K562 (cell line): ENCODE results near the gene GLUL. TPM values are rescaled to one million over a fixed set of nuclear protein-coding genes. Genes with fewer than 3 reads are reported as not detected.

Experiments
- ETV6 ChIP-seq, 3 experiments: fragments of 150-350 bp in 1 of 3; sonication (generic) in 1 of 3; formaldehyde crosslinking in 1 of 3; IDR thresholded peaks; 2 replicates each; pipeline versions ENCODE4 v1.6.1 to v1.8.0; 2014 to 2022; ENCODE audit warnings: borderline replicate concordance in 2 of 3, low read depth in 2 of 3, antibody characterized with exemption in 1 of 3, low read length in 1 of 3, mild to moderate bottlenecking in 1 of 3, missing genetic modification reagents in 1 of 3
- MBD1 ChIP-seq: fragments of 250-450 bp; sonication (Bioruptor Pico); IDR thresholded peaks from 2 replicates; pipeline ENCODE4 v1.8.0; 2022; ENCODE audit warnings: inconsistent platforms
- NFE2 ChIP-seq: IDR thresholded peaks from 2 replicates; pipeline ENCODE4 v1.6.1; 2014; ENCODE audit warnings: antibody characterized with exemption, low read depth
- NFYB ChIP-seq: IDR thresholded peaks from 2 replicates; pipeline ENCODE4 v1.6.1; 2011; ENCODE audit warnings: mild to moderate bottlenecking, moderate library complexity; ENCODE audit not compliant: insufficient read length; ENCODE audit errors: extremely low read depth
- NKRF ChIP-seq: fragments of 450-650 bp; IDR thresholded peaks from 2 replicates; pipeline ENCODE4 v1.6.1; 2016; ENCODE audit warnings: borderline replicate concordance
- NRF1 ChIP-seq, 2 experiments: fragments of 450-650 bp; IDR thresholded peaks in 1 of 2; conservative IDR thresholded peaks in 1 of 2; 2 replicates each; pipeline ENCODE4 v1.6.1; 2014; ENCODE audit warnings: mild to moderate bottlenecking in 2 of 2
- SOX6 ChIP-seq: fragments of 450-650 bp; IDR thresholded peaks from 2 replicates; pipeline ENCODE4 v1.6.1; 2014; ENCODE audit warnings: mild to moderate bottlenecking
- ZNF239 ChIP-seq: fragments of 250-450 bp; sonication (Bioruptor Pico); IDR thresholded peaks from 2 replicates; pipeline ENCODE4 v1.4.0; 2020; ENCODE audit warnings: mild to moderate bottlenecking
- polyA plus RNA-seq, 8 experiments: library from polyadenylated mRNA; depleted of rRNA in 4 of 8; stranded (reverse) in 5 of 8; unstranded in 3 of 8; fragments of >200 nt; fragmentation: Nextera tagmentation in 2 of 8; fragmentation: Illumina TruSeq in 1 of 8; extraction: Ambion mirVana in 2 of 8; extraction: Trizol in 1 of 8; gene quantifications; 2 replicates each; pipeline versions ENCODE4 v1.2.1 to v1.2.3, GENCODE V29; 2011 to 2014; ENCODE audit warnings: inconsistent platforms in 1 of 8, missing spikeins in 1 of 8
- total RNA-seq, 7 experiments: library from RNA; depleted of rRNA in 6 of 7; stranded (reverse); fragments of >200 nt in 6 of 7; fragmentation: Illumina TruSeq in 2 of 7; extraction: Trizol in 2 of 7; gene quantifications; 2 replicates each; pipeline versions ENCODE4 v1.2.1 to v1.2.3, GENCODE V29; 2011 to 2021; ENCODE audit warnings: low replicate concordance in 1 of 7
- TF ChIP-seq, protein P1 (sequence below): fragments of 250-450 bp; sonication (Bioruptor Pico); IDR thresholded peaks from 2 replicates; pipeline ENCODE4 v1.5.1; 2021; ENCODE audit warnings: mild to moderate bottlenecking
- TF ChIP-seq, protein P2 (sequence below): fragments of 250-450 bp; sonication (Bioruptor Pico); IDR thresholded peaks from 2 replicates; pipeline ENCODE4 v1.8.0; 2021; ENCODE audit warnings: moderate library complexity, mild to moderate bottlenecking, inconsistent platforms
- TF ChIP-seq, protein P3 (sequence below): sonication (generic); formaldehyde crosslinking; IDR thresholded peaks from 2 replicates; pipeline ENCODE4 v1.8.1; 2023; ENCODE audit warnings: mild to moderate bottlenecking, missing genetic modification reagents
- TF ChIP-seq, protein P4 (sequence below): sonication (generic); formaldehyde crosslinking; IDR thresholded peaks from 2 replicates; pipeline ENCODE4 v1.8.0; 2022; ENCODE audit warnings: mild to moderate bottlenecking, missing genetic modification reagents

Gene GLUL
- total and polyA plus RNA-seq, 9 of the 15 experiments (the other 6 are each of a cell fraction or from before 2014, with no cell fraction given) = 1,088 to 4,222 (median 1,338) TPM

DNA sequence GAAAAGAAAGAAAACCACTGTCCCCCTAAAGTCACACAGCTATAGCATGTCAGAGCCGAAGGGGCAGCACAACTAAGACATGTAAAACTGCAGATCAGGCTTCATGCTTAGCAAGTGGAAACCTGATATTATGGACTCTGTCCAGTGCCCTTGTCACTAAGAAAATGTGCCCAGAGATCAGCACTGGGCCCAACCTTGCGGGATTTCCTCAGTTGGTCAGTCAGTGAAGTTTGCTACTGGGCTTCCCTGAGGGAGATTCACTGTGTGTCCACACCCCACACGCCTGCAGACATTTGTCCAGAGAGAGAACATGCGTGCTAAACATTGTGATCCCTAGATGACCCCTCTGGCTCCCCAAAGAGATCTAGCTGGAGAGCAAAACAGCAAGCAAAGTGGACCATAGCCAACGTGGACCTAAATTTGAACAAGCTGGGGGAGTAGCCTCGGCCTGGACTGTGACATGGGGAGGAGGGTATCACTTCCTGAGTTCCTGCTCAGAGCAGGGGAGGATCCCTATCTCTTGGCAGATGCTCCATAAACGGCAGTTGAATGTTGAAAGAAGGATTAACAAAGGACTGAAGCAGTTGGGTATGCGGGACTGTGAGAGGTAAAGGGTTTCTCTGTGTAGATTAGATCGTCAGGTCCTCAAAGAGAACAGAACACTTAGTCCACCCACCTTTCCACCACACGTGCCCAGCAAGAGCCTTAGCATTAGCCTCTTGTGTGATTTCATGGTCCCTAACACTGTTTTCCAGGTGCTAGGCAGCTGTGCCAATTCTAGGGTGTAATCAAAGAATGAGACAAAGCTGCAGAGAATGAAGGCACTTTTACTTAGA, 53.6 kb downstream of the GLUL start (continued):
- TF ChIP-seq, protein P1, sequence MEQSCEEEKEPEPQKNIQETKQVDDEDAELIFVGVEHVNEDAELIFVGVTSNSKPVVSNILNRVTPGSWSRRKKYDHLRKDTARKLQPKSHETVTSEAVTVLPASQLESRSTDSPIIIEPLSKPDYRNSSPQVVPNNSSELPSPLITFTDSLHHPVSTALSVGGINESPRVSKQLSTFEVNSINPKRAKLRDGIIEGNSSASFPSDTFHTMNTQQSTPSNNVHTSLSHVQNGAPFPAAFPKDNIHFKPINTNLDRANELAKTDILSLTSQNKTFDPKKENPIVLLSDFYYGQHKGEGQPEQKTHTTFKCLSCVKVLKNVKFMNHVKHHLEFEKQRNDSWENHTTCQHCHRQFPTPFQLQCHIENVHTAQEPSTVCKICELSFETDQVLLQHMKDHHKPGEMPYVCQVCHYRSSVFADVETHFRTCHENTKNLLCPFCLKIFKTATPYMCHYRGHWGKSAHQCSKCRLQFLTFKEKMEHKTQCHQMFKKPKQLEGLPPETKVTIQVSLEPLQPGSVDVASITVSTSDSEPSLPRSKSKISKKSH (CRISPR knock-in tag) = no peak
- TF ChIP-seq, protein P2, sequence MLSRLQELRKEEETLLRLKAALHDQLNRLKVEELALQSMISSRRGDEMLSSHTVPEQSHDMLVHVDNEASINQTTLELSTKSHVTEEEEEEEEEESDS (CRISPR knock-in tag) = no peak
- TF ChIP-seq SOX6 = peak; percentile 98
- TF ChIP-seq NFYB = no peak
- peak in 1 of 2 experiments; percentile 61; a peak in 1 of 4 replicates for TF ChIP-seq ETV6 (IDR thresholded peaks at IDR 0.05; ENCODE audit: borderline replicate concordance in 1 of 2, low read depth in 2 of 2, low read length in 1 of 2)
- TF ChIP-seq ETV6 (CRISPR knock-in tag; IDR thresholded peaks at IDR 0.05; ENCODE audit: borderline replicate concordance) = no peak
- peak; percentile 72 for TF ChIP-seq ZNF239 (CRISPR knock-in tag)
- peak; percentile 27 to 37; a peak in 2 of 4 replicates for TF ChIP-seq NRF1 (conservative IDR thresholded peaks at IDR 0.05 in 1 of 2, IDR thresholded peaks at IDR 0.05 in 1 of 2)
- TF ChIP-seq MBD1 (CRISPR knock-in tag) = no peak
- TF ChIP-seq, protein P3, sequence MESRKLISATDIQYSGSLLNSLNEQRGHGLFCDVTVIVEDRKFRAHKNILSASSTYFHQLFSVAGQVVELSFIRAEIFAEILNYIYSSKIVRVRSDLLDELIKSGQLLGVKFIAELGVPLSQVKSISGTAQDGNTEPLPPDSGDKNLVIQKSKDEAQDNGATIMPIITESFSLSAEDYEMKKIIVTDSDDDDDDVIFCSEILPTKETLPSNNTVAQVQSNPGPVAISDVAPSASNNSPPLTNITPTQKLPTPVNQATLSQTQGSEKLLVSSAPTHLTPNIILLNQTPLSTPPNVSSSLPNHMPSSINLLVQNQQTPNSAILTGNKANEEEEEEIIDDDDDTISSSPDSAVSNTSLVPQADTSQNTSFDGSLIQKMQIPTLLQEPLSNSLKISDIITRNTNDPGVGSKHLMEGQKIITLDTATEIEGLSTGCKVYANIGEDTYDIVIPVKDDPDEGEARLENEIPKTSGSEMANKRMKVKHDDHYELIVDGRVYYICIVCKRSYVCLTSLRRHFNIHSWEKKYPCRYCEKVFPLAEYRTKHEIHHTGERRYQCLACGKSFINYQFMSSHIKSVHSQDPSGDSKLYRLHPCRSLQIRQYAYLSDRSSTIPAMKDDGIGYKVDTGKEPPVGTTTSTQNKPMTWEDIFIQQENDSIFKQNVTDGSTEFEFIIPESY (CRISPR knock-in tag) = peak; percentile 64
- TF ChIP-seq, protein P4, sequence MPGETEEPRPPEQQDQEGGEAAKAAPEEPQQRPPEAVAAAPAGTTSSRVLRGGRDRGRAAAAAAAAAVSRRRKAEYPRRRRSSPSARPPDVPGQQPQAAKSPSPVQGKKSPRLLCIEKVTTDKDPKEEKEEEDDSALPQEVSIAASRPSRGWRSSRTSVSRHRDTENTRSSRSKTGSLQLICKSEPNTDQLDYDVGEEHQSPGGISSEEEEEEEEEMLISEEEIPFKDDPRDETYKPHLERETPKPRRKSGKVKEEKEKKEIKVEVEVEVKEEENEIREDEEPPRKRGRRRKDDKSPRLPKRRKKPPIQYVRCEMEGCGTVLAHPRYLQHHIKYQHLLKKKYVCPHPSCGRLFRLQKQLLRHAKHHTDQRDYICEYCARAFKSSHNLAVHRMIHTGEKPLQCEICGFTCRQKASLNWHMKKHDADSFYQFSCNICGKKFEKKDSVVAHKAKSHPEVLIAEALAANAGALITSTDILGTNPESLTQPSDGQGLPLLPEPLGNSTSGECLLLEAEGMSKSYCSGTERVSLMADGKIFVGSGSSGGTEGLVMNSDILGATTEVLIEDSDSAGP (CRISPR knock-in tag) = no peak
- TF ChIP-seq NFE2 = peak; percentile 36; the same call in 1 of the 2 replicates
- 0 out of 2 replicates have a peak, but pooled peaks have one; percentile 9 for TF ChIP-seq NKRF
